ENCODE data around the gene MRPL20. TPM values are rescaled to one million over a fixed set of nuclear protein-coding genes. Genes with fewer than 3 reads are reported as not detected.
"Not testable (repeated sequence)": the region's sequence is repeated elsewhere in the genome, so short reads cannot be mapped to it uniquely, and the experiment has no call there.

Gene MRPL20
- polyA plus RNA-seq, 1 of the 3 experiments (the other 2 are of a cell fraction), result 210 TPM

DNA sequence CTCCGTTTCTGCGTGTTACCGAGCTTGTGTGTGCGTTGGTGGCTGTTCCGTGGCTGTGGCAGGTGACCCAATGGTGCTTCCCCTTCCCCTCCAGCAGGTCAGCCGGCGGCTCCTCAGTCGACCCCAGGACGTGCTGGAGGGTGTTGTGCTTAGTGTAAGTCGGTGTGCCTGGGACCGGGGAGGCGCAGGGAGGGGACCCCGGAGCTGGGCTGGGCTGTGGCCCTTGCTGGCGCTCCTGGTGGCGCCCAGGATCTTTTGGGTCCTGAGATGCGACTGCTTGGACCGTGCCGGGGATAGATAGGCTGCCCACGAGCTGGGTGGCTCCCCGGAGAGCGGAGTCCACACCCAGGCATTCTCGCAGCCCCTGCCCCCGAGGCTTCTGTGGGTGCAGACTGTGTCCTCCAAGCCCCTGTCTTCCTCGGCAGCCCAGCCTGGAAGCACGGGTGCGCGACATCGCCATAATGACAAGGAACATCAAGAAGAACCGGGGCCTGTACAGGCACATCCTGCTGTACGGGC is 48.3 kb upstream of the MRPL20 start:
- no peak for DNase-seq
- Histone ChIP-seq H3K9me2 (no peaks in the 10 kb centered on the region), H3K9me3 (no peaks in the 10 kb centered on the region), H3K4me2 (no peak overlapping the region), H3K79me2 (ENCODE audit: insufficient read depth) (no peaks in the 10 kb centered on the region), H4K20me1 (ENCODE audit: insufficient read depth) (no peaks in the 10 kb centered on the region), H3K36me3 (replicated peaks in 1 of 2; ENCODE audit: control insufficient read depth in 1 of 2, insufficient read depth in 2 of 2, low read length in 1 of 2) (no peaks in the 10 kb centered on the region), H3K9ac (no peak overlapping the region), H3K27me3 (ENCODE audit: insufficient read depth) (no peaks in the 10 kb centered on the region), H2AFZ (ENCODE audit: low read depth) (no peak overlapping the region), H3F3A (replicated peaks; ENCODE audit: insufficient read depth) (no peaks in the 10 kb centered on the region), H3K4me1 (ENCODE audit: control insufficient read depth in 1 of 2, insufficient read depth in 2 of 2, low read depth in 1 of 2, low read length in 1 of 2) (no peaks in the 10 kb centered on the region), H3K27ac (ENCODE audit: low read depth in 2 of 2, low read length in 1 of 2) (no peak overlapping the region), H3K4me3 (ENCODE audit: low read depth in 2 of 2, low read length in 1 of 2) (no peak overlapping the region)
- ChIA-PET POLR2A (no interaction called here), CTCF (interaction anchor here (0.7 kb wide), 1 partner anchor 50 kb away, joined by 3 read pairs; no protein-coding TSS in a partner anchor)
- 80% methylated on average over 7 of the region's 30 CpGs for WGBS (ENCODE audit: low lambda C conversion rate)
- TF ChIP-seq, protein P1, sequence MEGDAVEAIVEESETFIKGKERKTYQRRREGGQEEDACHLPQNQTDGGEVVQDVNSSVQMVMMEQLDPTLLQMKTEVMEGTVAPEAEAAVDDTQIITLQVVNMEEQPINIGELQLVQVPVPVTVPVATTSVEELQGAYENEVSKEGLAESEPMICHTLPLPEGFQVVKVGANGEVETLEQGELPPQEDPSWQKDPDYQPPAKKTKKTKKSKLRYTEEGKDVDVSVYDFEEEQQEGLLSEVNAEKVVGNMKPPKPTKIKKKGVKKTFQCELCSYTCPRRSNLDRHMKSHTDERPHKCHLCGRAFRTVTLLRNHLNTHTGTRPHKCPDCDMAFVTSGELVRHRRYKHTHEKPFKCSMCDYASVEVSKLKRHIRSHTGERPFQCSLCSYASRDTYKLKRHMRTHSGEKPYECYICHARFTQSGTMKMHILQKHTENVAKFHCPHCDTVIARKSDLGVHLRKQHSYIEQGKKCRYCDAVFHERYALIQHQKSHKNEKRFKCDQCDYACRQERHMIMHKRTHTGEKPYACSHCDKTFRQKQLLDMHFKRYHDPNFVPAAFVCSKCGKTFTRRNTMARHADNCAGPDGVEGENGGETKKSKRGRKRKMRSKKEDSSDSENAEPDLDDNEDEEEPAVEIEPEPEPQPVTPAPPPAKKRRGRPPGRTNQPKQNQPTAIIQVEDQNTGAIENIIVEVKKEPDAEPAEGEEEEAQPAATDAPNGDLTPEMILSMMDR (IDR thresholded peaks at IDR 0.05), result no peak
- TF ChIP-seq YY1 (IDR thresholded peaks at IDR 0.05; ENCODE audit: low read depth), result no peak

GRCh38 chr1:1454286-1455056 is 47.4 kb upstream of the MRPL20 start:
- H2AFZ ChIP-seq (ENCODE audit: low read depth); H3K9me2 ChIP-seq; H3K4me1 ChIP-seq (ENCODE audit: control insufficient read depth in 1 of 2, insufficient read depth in 2 of 2, low read depth in 1 of 2, low read length in 1 of 2); H3K36me3 ChIP-seq (replicated peaks in 1 of 2; ENCODE audit: control insufficient read depth in 1 of 2, insufficient read depth in 2 of 2, low read length in 1 of 2); H3K9me3 ChIP-seq; H4K20me1 ChIP-seq (ENCODE audit: insufficient read depth); H3K4me3 ChIP-seq (ENCODE audit: low read depth in 2 of 2, low read length in 1 of 2); H3K4me2 ChIP-seq; DNase-seq; H3F3A ChIP-seq (replicated peaks; ENCODE audit: insufficient read depth); H3K9ac ChIP-seq; POLR2A ChIA-PET; H3K79me2 ChIP-seq (ENCODE audit: insufficient read depth); H3K27ac ChIP-seq (ENCODE audit: low read depth in 2 of 2, low read length in 1 of 2); H3K27me3 ChIP-seq (ENCODE audit: insufficient read depth): not testable (repeated sequence)
- 74% methylated on average over 18 of the region's 41 CpGs for WGBS (ENCODE audit: low lambda C conversion rate)
- CTCF ChIA-PET, result interaction anchor here (0.7 kb wide), 1 partner anchor 51 kb away, joined by 3 read pairs; no protein-coding TSS in a partner anchor

- Histone ChIP-seq H3K4me2 (no peak overlapping the region), H3K9ac (no peak overlapping the region), H3K4me3 (ENCODE audit: low read depth in 2 of 2, low read length in 1 of 2) (no peak overlapping the region), H3K79me2 (ENCODE audit: insufficient read depth) (no peaks in the 10 kb centered on the region), H2AFZ (ENCODE audit: low read depth) (no peak overlapping the region), H3K27ac (ENCODE audit: low read depth in 2 of 2, low read length in 1 of 2) (no peak overlapping the region), H3K27me3 (ENCODE audit: insufficient read depth) (no peaks in the 10 kb centered on the region), H3K36me3 (replicated peaks in 1 of 2; ENCODE audit: control insufficient read depth in 1 of 2, insufficient read depth in 2 of 2, low read length in 1 of 2) (no peaks in the 10 kb centered on the region), H3K9me2 (no peaks in the 10 kb centered on the region), H4K20me1 (ENCODE audit: insufficient read depth) (no peaks in the 10 kb centered on the region), H3F3A (replicated peaks; ENCODE audit: insufficient read depth) (no peaks in the 10 kb centered on the region), H3K4me1 (ENCODE audit: control insufficient read depth in 1 of 2, insufficient read depth in 2 of 2, low read depth in 1 of 2, low read length in 1 of 2) (no peaks in the 10 kb centered on the region), H3K9me3 (no peaks in the 10 kb centered on the region)
- TF ChIP-seq PBX3 (IDR thresholded peaks at IDR 0.05) (no peak), MEF2A (IDR thresholded peaks at IDR 0.05; ENCODE audit: borderline replicate concordance, low read depth) (no peak), RAD21 (IDR thresholded peaks at IDR 0.05; ENCODE audit: low read length) (no peak), GATA2 (CRISPR knock-in tag; IDR thresholded peaks at IDR 0.05) (no peak)
- ChIA-PET POLR2A (no interaction called here), CTCF (no interaction called here)
- WGBS (ENCODE audit: low lambda C conversion rate), result 86% methylated on average over 4 of the region's 16 CpGs
- no peak for DNase-seq
Observed at GRCh38 chr1:1452882-1453281, 45.8 kb upstream of the MRPL20 start.

DNA sequence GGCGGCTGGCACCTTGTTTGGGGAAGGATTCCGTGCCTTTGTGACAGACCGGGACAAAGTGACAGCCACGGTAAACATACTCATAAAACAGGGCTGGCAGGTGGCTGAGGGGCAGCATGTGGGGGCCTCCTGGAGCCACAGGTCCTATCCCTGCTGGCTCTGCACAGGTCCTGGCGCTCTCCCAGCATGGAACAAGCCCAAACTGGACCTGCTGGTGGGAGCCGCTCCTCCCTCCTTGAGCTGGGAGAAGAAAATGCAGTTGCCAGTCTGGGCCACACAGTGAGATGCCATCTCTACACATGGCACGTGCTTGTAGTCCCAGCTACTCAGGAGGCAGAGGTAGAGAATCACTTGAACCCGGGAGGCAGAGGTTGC is 45.3 kb upstream of the MRPL20 start:
- H3K4me2 ChIP-seq; H3K9ac ChIP-seq; POLR2A ChIA-PET; H3K27ac ChIP-seq (ENCODE audit: low read depth in 2 of 2, low read length in 1 of 2); H3K9me2 ChIP-seq; H3K36me3 ChIP-seq (replicated peaks in 1 of 2; ENCODE audit: control insufficient read depth in 1 of 2, insufficient read depth in 2 of 2, low read length in 1 of 2); H3K79me2 ChIP-seq (ENCODE audit: insufficient read depth); H3K27me3 ChIP-seq (ENCODE audit: insufficient read depth); H4K20me1 ChIP-seq (ENCODE audit: insufficient read depth); CTCF ChIA-PET; H3K9me3 ChIP-seq; DNase-seq; H3K4me1 ChIP-seq (ENCODE audit: control insufficient read depth in 1 of 2, insufficient read depth in 2 of 2, low read depth in 1 of 2, low read length in 1 of 2); H3F3A ChIP-seq (replicated peaks; ENCODE audit: insufficient read depth); H2AFZ ChIP-seq (ENCODE audit: low read depth); H3K4me3 ChIP-seq (ENCODE audit: low read depth in 2 of 2, low read length in 1 of 2): not testable (repeated sequence)
- whole genome bisulfite sequencing (ENCODE audit: low lambda C conversion rate), result 38% methylated on average over 3 of the region's 8 CpGs

Data from SK-N-SH (cell line).